Caco-2 (cell line): Measurements from ENCODE around the gene LDLRAD4. TPM values are rescaled to one million over a fixed set of nuclear protein-coding genes. Genes with fewer than 3 reads are reported as not detected.

ENCODE experiments used
- BruUV-seq: library from RNA; stranded (reverse); fragments of 400-500 nt; replicated peaks from 2 replicates; lab custom pipeline; 2021; lab: Mats Ljungman, UMichigan
- CTCF ChIA-PET: fragments of 300-600 bp; sonication (Branson Sonifier 250); formaldehyde crosslinking; loops from one replicate; lab custom pipeline; 2022; ENCODE audit warnings: antibody characterized with exemption; lab: Charles Lee
- POLR2A ChIA-PET: fragments of 300-600 bp; sonication (Branson Sonifier 250); formaldehyde crosslinking; loops from one replicate; lab custom pipeline; 2022; ENCODE audit warnings: antibody characterized with exemption; lab: Charles Lee
- DNase-seq, 2 experiments: peaks; one replicate each; pipeline versions ENCODE4 v3.0.0 to v3.0.0-alpha.2; 2020 to 2022
- H3K27me3 ChIP-seq: replicated peaks from 2 replicates; pipeline ENCODE4 v1.6.0; 2011; ENCODE audit warnings: low read length; ENCODE audit not compliant: control insufficient read depth, insufficient read depth
- H3K36me3 ChIP-seq: 2 replicates; pipeline ENCODE4 v1.5.1; 2011; ENCODE audit warnings: low read length; ENCODE audit not compliant: control insufficient read depth, insufficient read depth
- H3K4me1 ChIP-seq: fragments of 250-450 bp; sonication (Bioruptor Pico); 2 replicates; pipeline ENCODE4 v1.5.1; 2020; ENCODE audit warnings: mild to moderate bottlenecking
- H3K4me3 ChIP-seq: 2 replicates; pipeline ENCODE4 v1.5.1; 2011; ENCODE audit warnings: low read depth, mild to moderate bottlenecking, control low read depth, low read length
- H3K9me3 ChIP-seq: fragments of 250-450 bp; sonication (Bioruptor Pico); 2 replicates; pipeline ENCODE4 v1.5.1; 2020; ENCODE audit warnings: mild to moderate bottlenecking, moderate library complexity
- H3K27ac Mint-ChIP-seq: one replicate; pipeline ENCODE4 v1.8.0; 2022; ENCODE audit warnings: mixed read lengths; ENCODE audit not compliant: unreplicated experiment
- H3K27me3 Mint-ChIP-seq: one replicate; pipeline ENCODE4 v1.8.0; 2022; ENCODE audit warnings: mixed read lengths; ENCODE audit not compliant: insufficient read depth, unreplicated experiment
- H3K36me3 Mint-ChIP-seq: one replicate; pipeline ENCODE4 v1.8.0; 2022; ENCODE audit warnings: mild to moderate bottlenecking, mixed read lengths; ENCODE audit not compliant: insufficient read depth, unreplicated experiment
- H3K4me1 Mint-ChIP-seq: one replicate; pipeline ENCODE4 v1.8.0; 2022; ENCODE audit warnings: low read depth, mixed read lengths; ENCODE audit not compliant: unreplicated experiment
- H3K4me3 Mint-ChIP-seq: one replicate; pipeline ENCODE4 v1.8.0; 2022; ENCODE audit warnings: mild to moderate bottlenecking, moderate library complexity, mixed read lengths; ENCODE audit not compliant: unreplicated experiment
- H3K9me3 Mint-ChIP-seq: one replicate; pipeline ENCODE4 v1.8.0; 2022; ENCODE audit warnings: mixed read lengths; ENCODE audit not compliant: unreplicated experiment
- CTCF ChIP-seq, 2 experiments: fragments of 200-600 bp in 1 of 2; IDR thresholded peaks; 1 replicate in 1 of 2; 2 replicates in 1 of 2; pipeline versions ENCODE4 v1.5.1 to v1.8.0; 2011 to 2022; ENCODE audit warnings: antibody characterized with exemption in 1 of 2, control low read depth in 1 of 2, inconsistent platforms in 1 of 2, low read depth in 1 of 2, low read length in 1 of 2, mild to moderate bottlenecking in 1 of 2, moderate library complexity in 1 of 2; ENCODE audit not compliant: insufficient read depth in 1 of 2, severe bottlenecking in 1 of 2, unreplicated experiment in 1 of 2
- intact Hi-C: fragments of 100-400 bp; cut with micrococcal nuclease; formaldehyde crosslinking; loops from one replicate; pipeline ENCODE4 v1.10.0; 2022; ENCODE audit not compliant: unreplicated experiment
- total RNA-seq: library from RNA; stranded (reverse); gene quantifications from 2 replicates; pipeline ENCODE4 v1.2.3, GENCODE V29; 2022

Gene LDLRAD4
- total RNA-seq, 1 experiment from 2014 or later, result 1.2 TPM

GRCh38 chr18:13280070-13280795 is 61.7 kb downstream of the LDLRAD4 start:
- no TSS peak for BruUV-seq
- POLR2A ChIA-PET, result no interaction called here
- peaks cover 5% of the 10 kb centered on the region for H3K27me3 Mint-ChIP-seq
- CTCF ChIA-PET, result no interaction called here
- TF ChIP-seq CTCF (IDR thresholded peaks at IDR 0.05; ENCODE audit: insufficient read depth in 1 of 2, low read depth in 1 of 2, low read length in 1 of 2, severe bottlenecking in 1 of 2, unreplicated experiment in 1 of 2), result no peak
- H3K9me3 Mint-ChIP-seq, result no peaks in the 10 kb centered on the region
- H3K4me1 Mint-ChIP-seq, result no peaks in the 10 kb centered on the region
- Histone ChIP-seq H3K36me3 (no peaks in the 10 kb centered on the region), H3K27me3 (no peaks in the 10 kb centered on the region; the same call in 1 of the 2 replicates), H3K4me1 (no peaks in the 10 kb centered on the region), H3K9me3 (no peaks in the 10 kb centered on the region), H3K4me3 (no peak overlapping the region)
- no peaks in the 10 kb centered on the region for H3K36me3 Mint-ChIP-seq
- H3K27ac Mint-ChIP-seq, result no peak overlapping the region
- intact Hi-C loops, result loop anchor here (10.0 kb wide), 1 partner anchor 55 kb away; no protein-coding TSS in a partner anchor
- DNase-seq, result no peak
- H3K4me3 Mint-ChIP-seq, result no peak overlapping the region

- no TSS peak for BruUV-seq
- Histone ChIP-seq H3K36me3 (no peaks in the 10 kb centered on the region), H3K4me1 (no peaks in the 10 kb centered on the region), H3K9me3 (no peaks in the 10 kb centered on the region), H3K27me3 (no peaks in the 10 kb centered on the region; the same call in 1 of the 2 replicates), H3K4me3 (no peak overlapping the region)
- H3K27me3 Mint-ChIP-seq, result peaks cover 9% of the 10 kb centered on the region
- intact Hi-C loops, result loop anchor here (10.0 kb wide), 1 partner anchor 57 kb away; no protein-coding TSS in a partner anchor
- POLR2A ChIA-PET, result no interaction called here
- CTCF ChIA-PET, result no interaction called here
- no peak overlapping the region for H3K4me3 Mint-ChIP-seq
- no peak overlapping the region for H3K27ac Mint-ChIP-seq
- no peak for TF ChIP-seq CTCF (IDR thresholded peaks at IDR 0.05; ENCODE audit: insufficient read depth in 1 of 2, low read depth in 1 of 2, low read length in 1 of 2, severe bottlenecking in 1 of 2, unreplicated experiment in 1 of 2)
- no peaks in the 10 kb centered on the region for H3K36me3 Mint-ChIP-seq
- H3K4me1 Mint-ChIP-seq, result no peaks in the 10 kb centered on the region
- DNase-seq, result no peak
- H3K9me3 Mint-ChIP-seq, result no peaks in the 10 kb centered on the region
These were observed 62.8 kb downstream of the LDLRAD4 start for GRCh38 chr18:13281406-13281805.

DNA sequence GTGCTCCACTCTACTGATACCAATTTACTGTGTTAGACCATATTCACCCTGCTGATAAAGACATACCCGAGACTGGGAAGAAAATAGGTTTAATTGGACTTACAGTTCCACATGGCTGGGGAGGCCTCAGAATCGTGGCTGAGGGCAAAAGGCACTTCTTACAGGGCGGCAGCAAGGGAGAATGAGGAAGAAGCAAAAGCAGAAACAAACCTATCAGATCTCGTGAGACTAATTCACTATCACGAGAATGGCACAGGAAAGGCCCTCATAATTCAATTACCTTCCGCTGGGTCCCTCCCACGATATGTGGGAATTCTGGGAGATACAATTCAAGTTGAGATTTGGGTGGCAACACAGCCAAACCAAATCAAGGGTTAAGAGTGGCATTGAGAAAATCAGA is 65.2 kb downstream of the LDLRAD4 start:
- no peak for DNase-seq
- intact Hi-C loops, result loop anchor here (10.0 kb wide), 1 partner anchor 59 kb away; no protein-coding TSS in a partner anchor
- no peak overlapping the region for H3K4me3 Mint-ChIP-seq
- no peak for TF ChIP-seq CTCF (IDR thresholded peaks at IDR 0.05; ENCODE audit: insufficient read depth in 1 of 2, low read depth in 1 of 2, low read length in 1 of 2, severe bottlenecking in 1 of 2, unreplicated experiment in 1 of 2)
- no TSS peak for BruUV-seq
- ChIA-PET CTCF (no interaction called here), POLR2A (no interaction called here)
- H3K4me1 Mint-ChIP-seq, result no peaks in the 10 kb centered on the region
- no peaks in the 10 kb centered on the region for H3K9me3 Mint-ChIP-seq
- H3K27me3 Mint-ChIP-seq, result peaks cover 10% of the 10 kb centered on the region
- no peaks in the 10 kb centered on the region for H3K36me3 Mint-ChIP-seq
- Histone ChIP-seq H3K9me3 (no peaks in the 10 kb centered on the region), H3K4me1 (no peaks in the 10 kb centered on the region), H3K4me3 (no peak overlapping the region), H3K36me3 (no peaks in the 10 kb centered on the region), H3K27me3 (no peaks in the 10 kb centered on the region)
- no peak overlapping the region for H3K27ac Mint-ChIP-seq
